ENCODE results near the gene RAPGEF6. TPM values are rescaled to one million over a fixed set of nuclear protein-coding genes. Genes with fewer than 3 reads are reported as not detected.

The RAPGEF6 gene
- total and polyA plus RNA-seq, 9 of the 15 experiments (the other 6 are each of a cell fraction or from before 2014, with no cell fraction given) = 2.7 to 23.4 (median 12.7) TPM

DNA sequence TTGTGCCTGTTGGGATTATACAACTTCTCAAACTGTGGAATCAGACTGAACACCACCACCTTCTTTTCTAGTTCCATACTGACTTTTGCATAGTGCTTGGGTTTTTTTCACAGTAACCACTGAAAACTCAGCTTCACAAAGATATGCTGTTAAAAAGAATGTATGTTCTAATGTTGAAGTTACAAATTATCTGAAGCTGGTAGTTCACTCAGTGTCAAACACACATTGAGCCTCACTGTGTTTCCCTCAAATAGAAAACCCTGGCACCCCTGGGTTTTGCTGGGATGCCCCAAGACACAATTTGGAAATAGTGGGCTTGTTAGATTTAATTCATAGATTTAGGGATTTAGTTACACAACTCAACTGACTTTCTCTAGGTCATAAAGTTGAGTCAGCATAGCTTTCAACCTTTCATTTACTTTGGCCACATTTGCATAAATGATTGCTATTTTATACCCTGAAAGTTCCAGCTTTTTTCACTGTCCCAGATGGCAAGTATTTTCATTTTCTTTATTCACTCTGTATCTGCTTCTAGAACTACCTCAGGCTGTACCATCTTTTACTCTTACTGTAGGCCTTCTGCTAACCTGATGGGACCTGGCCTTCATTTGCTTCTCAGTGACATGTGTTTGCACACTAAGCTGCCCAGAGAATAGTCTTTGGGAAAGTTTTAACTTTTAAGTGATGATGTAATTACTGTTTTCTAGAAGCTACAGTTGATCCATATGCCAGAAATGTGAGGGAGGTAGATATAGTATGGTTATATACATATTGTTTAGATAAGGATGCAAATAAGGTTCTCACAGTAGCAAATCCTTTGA, 256.1 kb downstream of the RAPGEF6 start (continued):
- TF ChIP-seq, protein P1, sequence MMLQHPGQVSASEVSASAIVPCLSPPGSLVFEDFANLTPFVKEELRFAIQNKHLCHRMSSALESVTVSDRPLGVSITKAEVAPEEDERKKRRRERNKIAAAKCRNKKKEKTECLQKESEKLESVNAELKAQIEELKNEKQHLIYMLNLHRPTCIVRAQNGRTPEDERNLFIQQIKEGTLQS (IDR thresholded peaks at IDR 0.05) = peak; percentile 93
- TF ChIP-seq, protein P1 (CRISPR knock-in tag; conservative IDR thresholded peaks at IDR 0.05) = no peak
- TF ChIP-seq POLR2G (IDR thresholded peaks at IDR 0.05; ENCODE audit: low read depth, low read length) (no peak), NR3C1 (CRISPR knock-in tag; IDR thresholded peaks at IDR 0.05) (no peak), ZFX (CRISPR knock-in tag; IDR thresholded peaks at IDR 0.05) (peak; percentile 34; the same call in 1 of the 2 replicates), NCOA4 (IDR thresholded peaks at IDR 0.05; ENCODE audit: partially characterized antibody) (no peak), CBFA2T2 (conservative IDR thresholded peaks at IDR 0.05) (0 out of 2 replicates have a peak, but pooled peaks have one; percentile 6), SETDB1 (IDR thresholded peaks at IDR 0.05; ENCODE audit: low read length) (no peak), ZNF224 (CRISPR knock-in tag; IDR thresholded peaks at IDR 0.05) (no peak), NFXL1 (CRISPR knock-in tag; IDR thresholded peaks at IDR 0.05) (no peak), GATAD2A (IDR thresholded peaks at IDR 0.05) (no peak), SMARCC2 (IDR thresholded peaks at IDR 0.05; ENCODE audit: low read depth) (no peak), FOXJ2 (tag; IDR thresholded peaks at IDR 0.05) (0 out of 2 replicates have a peak, but pooled peaks have one; percentile 48), ZKSCAN8 (CRISPR knock-in tag; IDR thresholded peaks at IDR 0.05) (no peak), HMGN3 (IDR thresholded peaks at IDR 0.05; ENCODE audit: borderline replicate concordance, extremely low read depth, insufficient read length, low read depth, low read length) (no peak), ZNF140 (CRISPR knock-in tag; IDR thresholded peaks at IDR 0.05) (no peak), JUND (IDR thresholded peaks at IDR 0.05; ENCODE audit: borderline replicate concordance, low read depth, low read length) (no peak), JUND (tag; IDR thresholded peaks at IDR 0.05; ENCODE audit: borderline replicate concordance, low read depth, low read length) (0 out of 3 replicates have a peak, but pooled peaks have one; percentile 32)
- TF ChIP-seq, protein P2, sequence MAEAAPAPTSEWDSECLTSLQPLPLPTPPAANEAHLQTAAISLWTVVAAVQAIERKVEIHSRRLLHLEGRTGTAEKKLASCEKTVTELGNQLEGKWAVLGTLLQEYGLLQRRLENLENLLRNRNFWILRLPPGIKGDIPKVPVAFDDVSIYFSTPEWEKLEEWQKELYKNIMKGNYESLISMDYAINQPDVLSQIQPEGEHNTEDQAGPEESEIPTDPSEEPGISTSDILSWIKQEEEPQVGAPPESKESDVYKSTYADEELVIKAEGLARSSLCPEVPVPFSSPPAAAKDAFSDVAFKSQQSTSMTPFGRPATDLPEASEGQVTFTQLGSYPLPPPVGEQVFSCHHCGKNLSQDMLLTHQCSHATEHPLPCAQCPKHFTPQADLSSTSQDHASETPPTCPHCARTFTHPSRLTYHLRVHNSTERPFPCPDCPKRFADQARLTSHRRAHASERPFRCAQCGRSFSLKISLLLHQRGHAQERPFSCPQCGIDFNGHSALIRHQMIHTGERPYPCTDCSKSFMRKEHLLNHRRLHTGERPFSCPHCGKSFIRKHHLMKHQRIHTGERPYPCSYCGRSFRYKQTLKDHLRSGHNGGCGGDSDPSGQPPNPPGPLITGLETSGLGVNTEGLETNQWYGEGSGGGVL (CRISPR knock-in tag; IDR thresholded peaks at IDR 0.05) = no peak
- TF ChIP-seq, protein P3, sequence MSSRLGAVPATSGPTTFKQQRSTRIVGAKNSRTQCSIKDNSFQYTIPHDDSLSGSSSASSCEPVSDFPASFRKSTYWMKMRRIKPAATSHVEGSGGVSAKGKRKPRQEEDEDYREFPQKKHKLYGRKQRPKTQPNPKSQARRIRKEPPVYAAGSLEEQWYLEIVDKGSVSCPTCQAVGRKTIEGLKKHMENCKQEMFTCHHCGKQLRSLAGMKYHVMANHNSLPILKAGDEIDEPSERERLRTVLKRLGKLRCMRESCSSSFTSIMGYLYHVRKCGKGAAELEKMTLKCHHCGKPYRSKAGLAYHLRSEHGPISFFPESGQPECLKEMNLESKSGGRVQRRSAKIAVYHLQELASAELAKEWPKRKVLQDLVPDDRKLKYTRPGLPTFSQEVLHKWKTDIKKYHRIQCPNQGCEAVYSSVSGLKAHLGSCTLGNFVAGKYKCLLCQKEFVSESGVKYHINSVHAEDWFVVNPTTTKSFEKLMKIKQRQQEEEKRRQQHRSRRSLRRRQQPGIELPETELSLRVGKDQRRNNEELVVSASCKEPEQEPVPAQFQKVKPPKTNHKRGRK (tag; IDR thresholded peaks at IDR 0.05) = no peak

All from K562 (cell line).